Dendritic cell treated with granulocyte-macrophage colony-stimulating factor and Interleukin-4, amounts not matched to agents 40 ng/mL and 50 ng/mL, for 4 days (primary cell): ENCODE results near the gene ANKDD1B.
"Not testable (repeated sequence)": the region's sequence is repeated elsewhere in the genome, so short reads cannot be mapped to it uniquely, and the experiment has no call there.

Source experiments
- H3K27ac Mint-ChIP-seq: one replicate; pipeline ENCODE4 v1.8.0; 2022; ENCODE audit warnings: mild to moderate bottlenecking, mixed read lengths
- H3K27me3 Mint-ChIP-seq: one replicate; pipeline ENCODE4 v1.8.0; 2022; ENCODE audit warnings: mild to moderate bottlenecking, mixed read lengths
- H3K36me3 Mint-ChIP-seq: one replicate; pipeline ENCODE4 v1.8.0; 2022; ENCODE audit warnings: low read depth, mixed read lengths
- H3K4me1 Mint-ChIP-seq: one replicate; pipeline ENCODE4 v1.8.0; 2022; ENCODE audit warnings: low read depth, mixed read lengths
- H3K4me3 Mint-ChIP-seq: one replicate; pipeline ENCODE4 v1.8.0; 2022; ENCODE audit warnings: mild to moderate bottlenecking, moderate library complexity, mixed read lengths
- H3K9me3 Mint-ChIP-seq: one replicate; pipeline ENCODE4 v1.8.0; 2022; ENCODE audit warnings: mixed read lengths
- intact Hi-C: fragments of 100-400 bp; cut with micrococcal nuclease; formaldehyde crosslinking; loops from one replicate; pipeline ENCODE4 v1.15.0; 2022

The ANKDD1B gene

DNA sequence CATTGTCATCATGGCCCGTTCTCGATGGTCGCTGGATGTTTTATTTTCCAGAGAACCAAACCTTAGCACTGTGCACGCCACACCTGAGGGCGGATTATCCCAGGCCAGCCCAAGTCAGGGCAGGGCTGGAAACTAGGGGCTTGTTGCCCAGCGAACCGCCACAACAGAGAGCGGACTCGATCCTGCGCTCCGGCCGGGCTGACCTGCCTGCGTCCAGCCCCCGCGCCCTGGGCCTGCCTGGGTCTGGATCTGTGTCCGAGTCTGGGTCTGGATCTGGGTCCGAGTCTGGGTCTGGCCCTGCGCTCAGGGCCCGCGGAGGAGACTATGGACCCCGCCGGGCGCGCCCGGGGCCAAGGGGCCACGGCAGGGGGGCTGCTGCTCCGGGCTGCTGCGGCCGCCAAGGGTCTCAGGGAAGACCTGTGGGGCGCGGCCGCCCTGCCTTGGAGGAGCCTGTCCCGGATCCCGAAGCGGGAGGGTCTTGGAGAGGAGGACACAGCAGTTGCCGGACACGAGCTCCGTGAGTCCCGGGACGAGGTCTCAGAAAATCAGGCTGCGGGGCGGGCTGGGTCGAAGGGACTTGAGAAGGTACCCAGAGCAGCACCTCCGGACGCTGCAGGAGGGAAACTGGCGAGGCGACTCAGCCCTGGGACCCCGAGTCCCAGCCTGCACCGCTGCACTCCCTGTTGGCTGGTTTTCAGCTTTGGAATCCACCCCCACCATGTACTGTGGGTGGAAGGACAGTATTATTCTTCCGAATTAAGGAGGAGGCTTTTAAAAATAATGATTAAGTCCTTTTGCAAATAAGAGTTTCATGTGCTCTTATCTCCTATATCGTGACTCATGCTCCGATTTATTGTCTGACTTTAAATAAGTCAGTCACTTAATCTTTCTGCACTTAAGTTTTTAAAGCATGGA lies at the start of gene ANKDD1B:
Gene ANKDD1B, plus strand, starts transcription at position 143 of the 915 bp plus-strand sequence. Its CDS starts 182 bp downstream, at position 325.
- Mint-ChIP-seq H3K9me3 (no peaks in the 10 kb centered on the region), H3K27ac (no peak within 1 kb of the TSS), H3K27me3 (peaks cover 15% of the 10 kb centered on the region), H3K4me3 (peak within 1 kb of the TSS; percentile 73), H3K4me1 (peaks cover 19% of the 10 kb centered on the region), H3K36me3 (no peaks in the 10 kb centered on the region)
- intact Hi-C loops: no loop called here

DNA sequence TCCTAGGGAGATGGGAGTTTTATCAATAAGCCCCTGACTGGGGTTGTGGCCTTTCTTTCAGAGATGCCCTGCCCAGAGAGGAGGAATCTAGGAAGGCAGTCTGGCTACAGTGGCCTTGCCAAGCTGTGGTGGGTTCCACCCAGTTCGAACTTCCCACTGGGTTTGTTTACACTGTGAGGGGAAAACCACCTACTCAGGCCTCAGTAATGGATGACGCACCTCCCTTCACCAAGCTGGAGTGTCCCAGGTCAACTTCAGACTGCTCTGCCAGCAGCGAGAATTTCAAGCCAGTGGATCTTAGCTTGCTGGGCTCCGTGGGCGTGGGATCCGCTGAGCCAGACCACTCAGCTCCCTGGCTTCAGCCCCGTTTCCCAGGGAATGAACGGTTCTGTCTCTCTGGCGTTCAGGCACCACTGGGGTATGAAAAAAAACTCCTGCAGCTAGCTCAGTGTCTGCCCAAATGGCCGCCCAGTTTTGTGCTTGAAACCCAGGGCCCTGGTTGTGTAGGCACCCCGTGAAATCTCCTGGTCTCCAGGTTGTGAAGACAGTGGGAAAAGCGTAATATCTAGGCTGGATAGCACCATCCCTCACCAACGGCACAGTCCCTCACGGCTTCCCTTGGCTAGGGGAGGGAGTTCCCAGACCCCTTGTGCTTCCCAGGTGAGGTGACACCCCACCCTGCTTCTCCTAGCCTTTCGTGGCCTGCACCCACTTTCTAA lies 45.1 kb upstream of the ANKDD1B start:
- H3K27ac Mint-ChIP-seq, H3K4me3 Mint-ChIP-seq, H3K27me3 Mint-ChIP-seq: not testable (repeated sequence)
- Mint-ChIP-seq H3K9me3 (peaks cover 25% of the 10 kb centered on the region), H3K4me1 (peaks cover 44% of the 10 kb centered on the region), H3K36me3 (peaks cover 60% of the 10 kb centered on the region)
- intact Hi-C loops: loop anchor here (10.0 kb wide), 1 partner anchor 151 kb away; no protein-coding TSS in a partner anchor

DNA sequence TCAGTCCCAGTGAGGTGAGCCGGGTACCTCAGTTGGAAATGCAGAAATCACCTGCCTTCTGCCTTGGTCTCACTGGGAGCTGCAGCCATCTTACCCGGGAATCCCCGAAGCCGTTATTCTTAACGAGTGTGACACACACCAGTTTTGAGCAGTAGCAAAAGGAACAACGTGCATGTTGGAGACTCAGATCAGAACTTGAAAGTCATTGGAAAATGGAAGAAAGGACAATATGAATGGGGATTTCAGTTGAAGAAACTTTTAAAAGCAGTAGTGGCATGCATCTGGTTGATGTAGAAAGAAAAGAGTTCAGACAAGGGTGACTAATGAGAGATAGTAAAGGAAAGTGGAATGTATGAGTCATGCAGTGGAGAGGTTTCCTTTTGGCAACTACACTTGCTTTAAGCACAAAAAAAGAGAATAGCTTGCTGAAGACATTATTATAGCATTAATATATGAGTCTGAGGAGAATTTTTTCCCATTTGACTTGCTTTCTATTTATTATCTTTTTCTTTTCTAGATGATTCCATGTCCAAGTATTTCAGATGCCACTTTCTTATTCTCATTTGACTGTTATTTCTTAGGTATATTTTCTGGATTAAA lies 44.4 kb upstream of the ANKDD1B start:
- Mint-ChIP-seq H3K9me3 (peaks cover 25% of the 10 kb centered on the region), H3K27me3 (no peaks in the 10 kb centered on the region), H3K27ac (no peak overlapping the region), H3K4me1 (peaks cover 39% of the 10 kb centered on the region), H3K4me3 (no peak overlapping the region), H3K36me3 (peaks cover 57% of the 10 kb centered on the region)
- intact Hi-C loops: loop anchor here (10.0 kb wide), 1 partner anchor 152 kb away; no protein-coding TSS in a partner anchor

DNA sequence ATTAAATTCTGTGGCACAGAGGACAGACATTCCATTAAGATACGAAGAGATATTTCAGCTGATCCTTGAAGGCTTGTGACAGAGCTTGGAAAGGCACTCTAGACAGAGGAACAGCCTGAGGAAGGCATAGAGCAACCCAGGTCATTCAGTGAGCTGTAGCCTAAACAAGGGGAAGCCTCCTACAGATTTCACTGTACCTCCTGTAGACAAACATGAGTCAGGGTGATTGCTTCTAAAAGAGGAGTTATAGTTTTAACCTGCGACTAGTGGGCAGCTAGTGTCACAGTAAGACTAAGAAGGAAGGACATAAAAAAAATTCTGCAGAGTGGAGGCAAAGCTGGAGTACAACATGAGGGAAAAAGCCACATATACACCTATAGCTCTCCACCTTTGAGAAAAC lies 43.5 kb upstream of the ANKDD1B start:
- H3K4me1 Mint-ChIP-seq: peaks cover 39% of the 10 kb centered on the region
- H3K36me3 Mint-ChIP-seq: peaks cover 49% of the 10 kb centered on the region
- H3K4me3 Mint-ChIP-seq: no peak overlapping the region
- H3K27me3 Mint-ChIP-seq: no peaks in the 10 kb centered on the region
- intact Hi-C loops: loop anchor here (10.0 kb wide), 1 partner anchor 153 kb away; no protein-coding TSS in a partner anchor
- H3K9me3 Mint-ChIP-seq: peaks cover 18% of the 10 kb centered on the region
- peak overlapping the region; percentile 20 for H3K27ac Mint-ChIP-seq

DNA sequence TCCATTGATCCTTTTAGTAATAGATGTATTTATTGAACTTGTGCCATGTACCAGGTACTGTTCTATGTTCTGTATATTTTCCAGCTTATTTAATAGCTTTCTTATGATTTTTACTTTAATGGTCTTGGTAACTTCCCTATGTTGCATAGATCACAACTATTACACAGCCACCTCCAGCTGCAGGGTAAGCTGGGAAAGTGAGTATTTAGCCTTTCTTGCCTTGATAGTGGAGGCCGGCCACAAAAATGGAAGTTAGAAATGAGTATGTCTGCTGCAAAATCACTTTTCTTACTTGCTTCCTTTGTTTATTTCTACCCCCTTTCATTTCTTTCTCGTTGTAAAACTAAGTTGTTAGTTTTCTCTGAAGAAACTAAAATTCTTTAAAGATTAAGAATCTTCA lies 43.1 kb upstream of the ANKDD1B start:
- Mint-ChIP-seq H3K27ac (no peak overlapping the region), H3K4me3 (no peak overlapping the region), H3K4me1 (peaks cover 39% of the 10 kb centered on the region), H3K27me3 (no peaks in the 10 kb centered on the region), H3K36me3 (peaks cover 49% of the 10 kb centered on the region), H3K9me3 (peaks cover 13% of the 10 kb centered on the region)
- intact Hi-C loops: loop anchor here (10.0 kb wide), 1 partner anchor 153 kb away; no protein-coding TSS in a partner anchor

DNA sequence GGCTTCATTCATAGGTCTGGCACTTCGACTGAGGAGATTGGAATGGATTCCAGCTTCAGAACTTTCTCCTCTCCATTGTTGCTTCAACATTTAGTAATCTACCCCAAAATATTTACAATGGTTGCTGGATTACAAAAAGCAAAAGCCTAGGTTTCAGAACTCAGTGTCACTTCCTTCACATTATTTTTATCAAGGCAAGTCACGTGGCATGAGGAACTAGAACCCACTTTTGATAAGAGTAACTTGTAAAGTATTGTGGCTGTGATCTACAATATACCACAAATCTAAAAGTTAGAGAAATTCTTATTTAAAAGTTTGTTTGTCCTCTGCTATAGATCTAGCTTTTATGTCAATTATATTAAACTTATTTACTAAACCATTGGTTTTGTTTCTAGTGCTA lies 39.7 kb upstream of the ANKDD1B start:
- no peak overlapping the region for H3K4me3 Mint-ChIP-seq
- intact Hi-C loops: loop anchor here (10.0 kb wide), 1 partner anchor 227 kb away; no protein-coding TSS in a partner anchor
- no peak overlapping the region for H3K27ac Mint-ChIP-seq
- H3K27me3 Mint-ChIP-seq: no peaks in the 10 kb centered on the region
- peaks cover 15% of the 10 kb centered on the region for H3K4me1 Mint-ChIP-seq
- H3K9me3 Mint-ChIP-seq: no peaks in the 10 kb centered on the region
- peaks cover 27% of the 10 kb centered on the region for H3K36me3 Mint-ChIP-seq

DNA sequence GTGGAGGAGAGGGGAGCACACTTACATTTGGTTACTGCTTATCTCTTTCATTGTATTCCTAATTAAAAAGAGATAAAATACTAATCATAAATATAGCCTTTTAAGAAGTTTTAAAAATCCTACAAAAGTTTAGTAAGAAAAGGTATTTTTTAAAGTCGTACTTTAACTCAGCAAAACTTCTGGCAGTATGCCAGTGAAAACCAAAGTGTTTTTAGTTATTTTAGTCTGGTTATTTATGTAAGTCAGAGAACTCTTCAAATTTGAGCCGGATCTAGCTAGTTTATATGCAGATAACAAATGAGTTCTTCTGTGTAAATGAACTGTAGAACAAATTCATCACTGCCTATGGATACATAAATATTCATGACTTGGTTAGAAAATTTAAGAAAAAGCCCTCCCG lies 36.5 kb upstream of the ANKDD1B start:
- Mint-ChIP-seq H3K27me3 (no peaks in the 10 kb centered on the region), H3K4me1 (no peaks in the 10 kb centered on the region), H3K27ac (no peak overlapping the region), H3K36me3 (peaks cover 41% of the 10 kb centered on the region), H3K9me3 (no peaks in the 10 kb centered on the region), H3K4me3 (no peak overlapping the region)
- intact Hi-C loops: loop anchor here (10.0 kb wide), 1 partner anchor 230 kb away; no protein-coding TSS in a partner anchor

DNA sequence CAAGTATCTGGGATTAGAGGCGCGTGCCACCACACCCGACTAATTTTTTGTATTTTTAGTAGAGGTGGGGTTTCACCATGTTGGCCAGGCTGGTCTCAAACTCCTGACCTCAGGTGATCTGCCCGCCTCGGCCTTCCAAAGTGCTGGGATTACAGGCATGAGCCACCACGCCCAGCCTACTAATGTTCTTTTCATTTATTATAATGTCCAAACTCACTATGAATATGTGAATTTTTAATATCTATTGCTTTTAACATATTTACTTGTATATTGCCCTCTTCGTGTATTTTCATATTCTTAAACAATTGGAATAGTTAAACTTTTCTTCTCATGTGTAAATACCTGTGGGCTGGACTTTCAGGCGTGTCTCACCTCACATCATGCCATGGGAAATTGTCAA lies 33.0 kb upstream of the ANKDD1B start:
- not testable (repeated sequence) for H3K4me3 Mint-ChIP-seq, H3K27ac Mint-ChIP-seq, H3K9me3 Mint-ChIP-seq, H3K4me1 Mint-ChIP-seq, H3K27me3 Mint-ChIP-seq
- intact Hi-C loops: loop anchor here (10.0 kb wide), 1 partner anchor 233 kb away; no protein-coding TSS in a partner anchor
- H3K36me3 Mint-ChIP-seq: peaks cover 43% of the 10 kb centered on the region

DNA sequence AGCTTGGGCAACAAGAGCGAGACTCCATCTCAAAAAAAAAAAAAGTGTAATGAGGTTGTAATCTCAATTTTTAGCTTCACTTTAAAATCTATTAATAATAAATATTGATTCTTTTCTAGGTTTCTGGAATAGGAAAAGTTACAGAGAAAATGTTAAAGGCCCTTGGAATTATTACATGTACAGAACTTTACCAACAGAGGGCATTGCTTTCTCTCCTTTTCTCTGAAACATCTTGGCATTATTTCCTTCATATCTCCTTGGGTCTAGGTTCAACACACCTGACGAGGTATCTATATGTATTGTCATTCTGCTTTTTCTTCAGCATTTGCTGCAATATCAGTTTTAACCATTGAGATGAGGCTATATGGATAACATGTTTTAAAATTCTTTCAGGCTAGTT lies 26.6 kb upstream of the ANKDD1B start:
- Mint-ChIP-seq H3K9me3 (no peaks in the 10 kb centered on the region), H3K27ac (no peak overlapping the region), H3K36me3 (peaks cover 45% of the 10 kb centered on the region), H3K4me1 (no peaks in the 10 kb centered on the region), H3K27me3 (no peaks in the 10 kb centered on the region), H3K4me3 (no peak overlapping the region)
- intact Hi-C loops: loop anchor here (5.0 kb wide), 1 partner anchor 98 kb away; no protein-coding TSS in a partner anchor

DNA sequence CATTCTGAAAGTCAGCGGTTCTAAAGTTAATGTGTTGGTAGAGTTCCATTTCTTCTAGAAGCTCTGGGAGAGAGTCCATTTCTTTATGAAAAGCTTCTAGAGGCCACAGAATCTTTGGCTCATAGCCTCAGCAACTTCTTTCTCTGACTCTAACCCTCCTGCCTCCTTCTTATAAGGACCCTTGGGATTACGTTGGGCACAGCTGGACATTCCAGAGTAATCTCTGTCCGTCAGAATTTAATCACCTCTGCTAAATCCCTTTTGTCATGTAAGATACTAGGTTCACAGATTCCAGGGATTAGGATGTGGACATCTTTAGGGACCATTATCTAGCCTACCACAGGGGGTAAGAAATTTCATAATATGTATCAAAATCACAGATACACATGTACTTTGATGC lies 22.6 kb upstream of the ANKDD1B start:
- Mint-ChIP-seq H3K27ac (no peak overlapping the region), H3K4me1 (no peaks in the 10 kb centered on the region), H3K27me3 (no peaks in the 10 kb centered on the region), H3K36me3 (peaks cover 54% of the 10 kb centered on the region), H3K4me3 (no peak overlapping the region), H3K9me3 (no peaks in the 10 kb centered on the region)
- intact Hi-C loops: loop anchor here (5.0 kb wide), 1 partner anchor 94 kb away; no protein-coding TSS in a partner anchor

DNA sequence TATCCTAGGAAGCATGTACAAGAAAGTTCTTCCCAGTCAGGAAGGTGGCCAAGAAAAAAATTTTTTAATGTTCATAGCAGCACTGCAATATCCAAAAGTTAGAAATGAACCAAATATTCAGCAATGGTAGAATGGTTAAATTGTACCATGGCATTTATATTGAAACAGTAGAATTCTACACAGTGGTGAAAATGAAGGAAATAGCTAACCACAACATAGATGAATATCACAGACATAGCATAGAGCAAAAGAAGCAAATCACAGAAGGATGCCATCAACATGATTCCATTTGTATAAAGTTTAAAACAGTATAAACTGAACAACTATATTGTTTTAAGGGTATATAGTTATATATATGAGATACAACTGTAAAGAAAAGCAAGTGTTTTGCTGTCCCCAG lies 10.7 kb upstream of the ANKDD1B start:
- Mint-ChIP-seq H3K9me3 (no peaks in the 10 kb centered on the region), H3K27ac (no peak overlapping the region), H3K4me3 (no peak overlapping the region), H3K36me3 (peaks cover 46% of the 10 kb centered on the region), H3K27me3 (no peaks in the 10 kb centered on the region), H3K4me1 (no peaks in the 10 kb centered on the region)
- intact Hi-C loops: no loop called here

DNA sequence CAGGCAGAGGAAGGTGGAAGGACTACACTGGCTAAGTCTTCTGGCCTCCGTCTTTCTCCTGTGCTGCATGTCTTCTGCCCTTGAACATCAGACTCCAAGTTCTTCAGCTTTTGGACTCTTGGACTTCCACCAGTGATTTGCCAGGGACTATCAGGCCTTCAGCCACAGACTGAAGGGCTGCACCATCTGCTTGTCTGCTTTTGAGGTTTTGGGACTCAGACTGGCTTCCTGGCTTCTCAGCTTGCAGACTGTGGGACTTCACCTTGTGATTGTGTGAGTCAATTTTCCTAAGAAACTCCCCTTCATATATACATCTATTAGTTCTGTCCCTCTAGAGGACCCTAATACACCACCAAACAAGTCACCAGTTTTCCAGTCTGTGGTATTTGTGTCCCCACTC lies 9.7 kb upstream of the ANKDD1B start:
- Mint-ChIP-seq H3K4me1 (peaks cover 1% of the 10 kb centered on the region), H3K27me3 (no peaks in the 10 kb centered on the region), H3K27ac (no peak overlapping the region), H3K36me3 (peaks cover 40% of the 10 kb centered on the region), H3K4me3 (no peak overlapping the region), H3K9me3 (no peaks in the 10 kb centered on the region)
- intact Hi-C loops: no loop called here

DNA sequence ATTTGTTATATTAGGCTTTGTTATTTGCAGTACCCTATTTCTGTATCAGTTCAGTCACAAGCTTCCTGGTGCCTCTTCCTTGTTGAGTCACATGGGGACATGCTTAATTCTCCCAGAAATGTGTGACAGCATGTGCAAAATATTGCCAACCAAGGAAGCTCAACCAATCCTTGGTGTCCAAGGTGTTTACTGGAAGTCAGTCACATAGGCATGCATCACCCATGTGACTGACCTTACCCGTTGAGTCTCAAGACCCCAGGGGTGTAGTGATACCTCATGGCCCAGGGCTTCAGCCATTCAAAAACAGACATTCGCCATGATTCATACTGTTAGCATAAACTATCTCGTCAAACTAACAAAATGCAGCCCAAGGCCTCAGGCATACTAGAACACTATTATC lies 9.3 kb upstream of the ANKDD1B start:
- Mint-ChIP-seq H3K27me3 (no peaks in the 10 kb centered on the region), H3K36me3 (peaks cover 40% of the 10 kb centered on the region), H3K9me3 (no peaks in the 10 kb centered on the region), H3K4me1 (peaks cover 5% of the 10 kb centered on the region), H3K27ac (no peak overlapping the region), H3K4me3 (no peak overlapping the region)
- intact Hi-C loops: no loop called here
